GM19099 (cell line): Measurements from ENCODE around the gene SH3PXD2A.

Source experiments
- POLR2A ChIP-seq: IDR thresholded peaks from 3 replicates; pipeline ENCODE4 v1.6.1; 2011; ENCODE audit warnings: low read depth; ENCODE audit not compliant: insufficient read length; ENCODE audit errors: extremely low read depth

The SH3PXD2A gene

GRCh38 chr10:103649654-103650423 is 205.5 kb downstream of the SH3PXD2A start:
- no peak for TF ChIP-seq POLR2A

- no peak for TF ChIP-seq POLR2A
Measured at GRCh38 chr10:103648636-103649532, 206.5 kb downstream of the SH3PXD2A start.

- no peak for TF ChIP-seq POLR2A
Measured at GRCh38 chr10:103648251-103648635, 207.1 kb downstream of the SH3PXD2A start.

- no peak for TF ChIP-seq POLR2A
Measured at GRCh38 chr10:103646304-103646703, 209.1 kb downstream of the SH3PXD2A start.

GRCh38 chr10:103645141-103646054 is 210.0 kb downstream of the SH3PXD2A start:
- no peak for TF ChIP-seq POLR2A

- TF ChIP-seq POLR2A, result no peak
Measured at GRCh38 chr10:103643381-103643780, 212.0 kb downstream of the SH3PXD2A start.

- TF ChIP-seq POLR2A, result no peak
Measured at GRCh38 chr10:103641326-103641725, 214.1 kb downstream of the SH3PXD2A start.

GRCh38 chr10:103640436-103641181 is 214.8 kb downstream of the SH3PXD2A start:
- no peak for TF ChIP-seq POLR2A

GRCh38 chr10:103638948-103639347 is 216.4 kb downstream of the SH3PXD2A start:
- TF ChIP-seq POLR2A, result no peak

GRCh38 chr10:103637927-103638557 is 217.3 kb downstream of the SH3PXD2A start:
- TF ChIP-seq POLR2A, result no peak

- no peak for TF ChIP-seq POLR2A
Measured at GRCh38 chr10:103637011-103637410, 218.4 kb downstream of the SH3PXD2A start.

GRCh38 chr10:103636492-103636891 is 218.9 kb downstream of the SH3PXD2A start:
- no peak for TF ChIP-seq POLR2A

GRCh38 chr10:103635580-103635979 is 219.8 kb downstream of the SH3PXD2A start:
- no peak for TF ChIP-seq POLR2A

- TF ChIP-seq POLR2A, result no peak
Measured at GRCh38 chr10:103633846-103634245, 221.5 kb downstream of the SH3PXD2A start.

GRCh38 chr10:103632247-103632642 is 223.1 kb downstream of the SH3PXD2A start:
- no peak for TF ChIP-seq POLR2A
